Activated gamma-delta T cell treated with anti-CD3 and anti-CD28 coated beads, Interleukin-2, amount 50 U/mL, for 16 hours (primary cell): Measurements from ENCODE around the gene GRID2IP.

Experiments
- DNase-seq: peaks from one replicate; pipeline ENCODE4 v3.0.0-alpha.2; 2020; ENCODE audit warnings: low read depth

The GRID2IP gene

GRCh38 chr7:6520163-6520981, 30.9 kb downstream of the GRID2IP start:
- DNase-seq: no peak

GRCh38 chr7:6516387-6516983, 34.8 kb downstream of the GRID2IP start:
- DNase-seq: peak; percentile 50

- no peak for DNase-seq
Measured at GRCh38 chr7:6513541-6513940, 37.7 kb downstream of the GRID2IP start.

GRCh38 chr7:6512892-6513291, 38.4 kb downstream of the GRID2IP start:
- no peak for DNase-seq

- no peak for DNase-seq
Measured at GRCh38 chr7:6510476-6511133, 40.7 kb downstream of the GRID2IP start.

- no peak for DNase-seq
Measured at GRCh38 chr7:6508950-6509349, 42.3 kb downstream of the GRID2IP start.

GRCh38 chr7:6508539-6508938, 42.7 kb downstream of the GRID2IP start:
- no peak for DNase-seq

- DNase-seq: no peak
Measured at GRCh38 chr7:6507906-6508305, 43.4 kb downstream of the GRID2IP start.

- DNase-seq: no peak
Measured at GRCh38 chr7:6505685-6506559, 45.3 kb downstream of the GRID2IP start.

GRCh38 chr7:6504996-6505395, 46.3 kb downstream of the GRID2IP start:
- DNase-seq: no peak

GRCh38 chr7:6502886-6503285, 48.4 kb downstream of the GRID2IP start:
- no peak for DNase-seq

- no peak for DNase-seq
Measured at GRCh38 chr7:6501586-6502564, 49.4 kb downstream of the GRID2IP start.

- DNase-seq: no peak
Measured at GRCh38 chr7:6500691-6501090, 50.6 kb downstream of the GRID2IP start.

- DNase-seq: no peak
Measured at GRCh38 chr7:6497994-6498393, 53.3 kb downstream of the GRID2IP start.

- no peak for DNase-seq
Measured at GRCh38 chr7:6497637-6497905, 53.7 kb downstream of the GRID2IP start.

GRCh38 chr7:6496842-6497636, 54.2 kb downstream of the GRID2IP start:
- no peak for DNase-seq

GRCh38 chr7:6495597-6496262, 55.5 kb downstream of the GRID2IP start:
- DNase-seq: no peak

- DNase-seq: no peak
Measured at GRCh38 chr7:6494365-6494764, 56.9 kb downstream of the GRID2IP start.

GRCh38 chr7:6491194-6491593, 60.1 kb downstream of the GRID2IP start:
- DNase-seq: no peak

- no peak for DNase-seq
Measured at GRCh38 chr7:6489612-6490011, 61.6 kb downstream of the GRID2IP start.
